GM21717 (cell line): ENCODE data around the gene SLPI.

Experiments
- ATAC-seq: cut with Tn5 transposase; IDR thresholded peaks from one replicate; pipeline ENCODE4 v1.9.1; 2021; ENCODE audit warnings: mild to moderate bottlenecking, moderate library complexity; ENCODE audit not compliant: unreplicated experiment

Gene SLPI

GRCh38 chr20:45218636-45219035 is 35.7 kb downstream of the SLPI start:
- no peak for ATAC-seq

- ATAC-seq, result no peak
Measured at GRCh38 chr20:45218124-45218523, 36.2 kb downstream of the SLPI start.

GRCh38 chr20:45212836-45213235 is 41.5 kb downstream of the SLPI start:
- ATAC-seq, result no peak

- ATAC-seq, result no peak
Measured at GRCh38 chr20:45211569-45212474, 42.5 kb downstream of the SLPI start.

GRCh38 chr20:45209924-45210323 is 44.4 kb downstream of the SLPI start:
- no peak for ATAC-seq

GRCh38 chr20:45206725-45207124 is 47.6 kb downstream of the SLPI start, which contains the start of gene SEMG1:
TSS of gene SEMG1 (plus strand) at chr20:45207033. CDS start at chr20:45207054, 21 bp downstream.
- no peak for ATAC-seq
